ENCODE data around the gene DCPS. TPM values are rescaled to one million over a fixed set of nuclear protein-coding genes. Genes with fewer than 3 reads are reported as not detected.

DCPS gene
- total RNA-seq, 2 experiments from 2014 or later: 29.7 to 39.3 TPM

GRCh38 chr11:126337474-126338241 is 33.8 kb downstream of the DCPS start:
- ATAC-seq: no peak
- Mint-ChIP-seq H3K4me1 (peaks cover 18% of the 10 kb centered on the region), H3K36me3 (ENCODE audit: low read depth) (peaks cover 26% of the 10 kb centered on the region), H3K27ac (no peak overlapping the region), H3K27me3 (no peaks in the 10 kb centered on the region), H3K4me3 (no peak overlapping the region), H3K9me3 (ENCODE audit: low read depth) (no peaks in the 10 kb centered on the region)
- intact Hi-C loops (cut with DNase I, micrococcal nuclease): no loop called here
- CTCF ChIA-PET: no interaction called here
- POLR2A ChIA-PET: interaction anchor here (1.0 kb wide), 1 partner anchor 16 kb away, joined by 5 read pairs; no protein-coding TSS in a partner anchor
- no peak for DNase-seq

GRCh38 chr11:126338346-126339055 is 34.6 kb downstream of the DCPS start:
- Mint-ChIP-seq H3K36me3 (ENCODE audit: low read depth) (peaks cover 22% of the 10 kb centered on the region), H3K4me3 (no peak overlapping the region), H3K27me3 (no peaks in the 10 kb centered on the region), H3K27ac (no peak overlapping the region), H3K4me1 (peaks cover 17% of the 10 kb centered on the region), H3K9me3 (ENCODE audit: low read depth) (no peaks in the 10 kb centered on the region)
- ATAC-seq (no peak), DNase-seq (no peak)
- POLR2A ChIA-PET: no interaction called here
- intact Hi-C loops (cut with DNase I, micrococcal nuclease): no loop called here
- CTCF ChIA-PET: no interaction called here

- no peaks in the 10 kb centered on the region for H3K27me3 Mint-ChIP-seq
- ATAC-seq (no peak), DNase-seq (no peak)
- intact Hi-C loops (cut with DNase I, micrococcal nuclease): no loop called here
- H3K4me3 Mint-ChIP-seq: no peak overlapping the region
- H3K27ac Mint-ChIP-seq: peak overlapping the region; percentile 10
- peaks cover 17% of the 10 kb centered on the region for H3K4me1 Mint-ChIP-seq
- H3K36me3 Mint-ChIP-seq (ENCODE audit: low read depth): peaks cover 21% of the 10 kb centered on the region
- POLR2A ChIA-PET: interaction anchor here (0.7 kb wide), 1 partner anchor 16 kb away, joined by 7 read pairs; the partner anchor contains the start of gene ST3GAL4
- CTCF ChIA-PET: interaction anchor here (1.0 kb wide), 1 partner anchor 14 kb away, joined by 3 read pairs; no protein-coding TSS in a partner anchor
- no peaks in the 10 kb centered on the region for H3K9me3 Mint-ChIP-seq (ENCODE audit: low read depth)
These were observed 35.4 kb downstream of the DCPS start for GRCh38 chr11:126339073-126339862.

- intact Hi-C loops (cut with DNase I, micrococcal nuclease): no loop called here
These were observed 36.1 kb downstream of the DCPS start for GRCh38 chr11:126339863-126340434.

GRCh38 chr11:126340960-126341606 is 37.2 kb downstream of the DCPS start:
- Mint-ChIP-seq H3K4me1 (peaks cover 18% of the 10 kb centered on the region), H3K27me3 (no peaks in the 10 kb centered on the region), H3K27ac (peak overlapping the region; percentile 20), H3K9me3 (ENCODE audit: low read depth) (no peaks in the 10 kb centered on the region), H3K36me3 (ENCODE audit: low read depth) (peaks cover 19% of the 10 kb centered on the region), H3K4me3 (no peak overlapping the region)
- ChIA-PET POLR2A (interaction anchor here (1.2 kb wide), 1 partner anchor 13 kb away, joined by 7 read pairs; no protein-coding TSS in a partner anchor), CTCF (no interaction called here)
- no peak for ATAC-seq
- intact Hi-C loops (cut with DNase I, micrococcal nuclease): no loop called here
- no peak for DNase-seq

More at GRCh38 chr11:126339863-126340434, 36.1 kb downstream of the DCPS start:
- ATAC-seq (no peak), DNase-seq (no peak)
- H3K27ac Mint-ChIP-seq: no peak overlapping the region
- H3K36me3 Mint-ChIP-seq (ENCODE audit: low read depth): peaks cover 18% of the 10 kb centered on the region
- H3K4me3 Mint-ChIP-seq: no peak overlapping the region
- CTCF ChIA-PET: interaction anchor here (0.6 to 1.0 kb wide), 2 partner anchors 14 to 106 kb away, joined by 3 read pairs; no protein-coding TSS in a partner anchor
- H3K9me3 Mint-ChIP-seq (ENCODE audit: low read depth): no peaks in the 10 kb centered on the region
- H3K27me3 Mint-ChIP-seq: no peaks in the 10 kb centered on the region
- POLR2A ChIA-PET: interaction anchor here (0.7 kb wide), 1 partner anchor 15 kb away, joined by 7 read pairs; the partner anchor contains the start of gene ST3GAL4
- peaks cover 16% of the 10 kb centered on the region for H3K4me1 Mint-ChIP-seq

- ChIA-PET POLR2A (interaction anchor here (1.2 kb wide), 1 partner anchor 12 kb away, joined by 7 read pairs; no protein-coding TSS in a partner anchor), CTCF (no interaction called here)
- Mint-ChIP-seq H3K4me1 (peaks cover 21% of the 10 kb centered on the region), H3K4me3 (no peak overlapping the region), H3K9me3 (ENCODE audit: low read depth) (no peaks in the 10 kb centered on the region), H3K36me3 (ENCODE audit: low read depth) (peaks cover 17% of the 10 kb centered on the region), H3K27ac (peak overlapping the region; percentile 73), H3K27me3 (no peaks in the 10 kb centered on the region)
- ATAC-seq (no peak), DNase-seq (no peak)
- intact Hi-C loops (cut with DNase I, micrococcal nuclease): no loop called here
These were observed 37.9 kb downstream of the DCPS start for GRCh38 chr11:126341760-126342161.

- H3K9me3 Mint-ChIP-seq (ENCODE audit: low read depth): no peaks in the 10 kb centered on the region
- peaks cover 17% of the 10 kb centered on the region for H3K36me3 Mint-ChIP-seq (ENCODE audit: low read depth)
- POLR2A ChIA-PET: no interaction called here
- peak overlapping the region; percentile 13 for H3K27ac Mint-ChIP-seq
- ATAC-seq (no peak), DNase-seq (no peak)
- intact Hi-C loops (cut with DNase I, micrococcal nuclease): no loop called here
- no peak overlapping the region for H3K4me3 Mint-ChIP-seq
- H3K4me1 Mint-ChIP-seq: peaks cover 21% of the 10 kb centered on the region
- CTCF ChIA-PET: interaction anchor here (0.6 kb wide), 1 partner anchor 98 kb away, joined by 3 read pairs; no protein-coding TSS in a partner anchor
- H3K27me3 Mint-ChIP-seq: no peaks in the 10 kb centered on the region
These were observed 39.2 kb downstream of the DCPS start for GRCh38 chr11:126343051-126343450.

- peaks cover 31% of the 10 kb centered on the region for H3K4me1 Mint-ChIP-seq
- H3K4me3 Mint-ChIP-seq: no peak overlapping the region
- DNase-seq (no peak), ATAC-seq (no peak)
- ChIA-PET POLR2A (no interaction called here), CTCF (no interaction called here)
- no peak overlapping the region for H3K27ac Mint-ChIP-seq
- intact Hi-C loops (cut with DNase I, micrococcal nuclease): no loop called here
- H3K36me3 Mint-ChIP-seq (ENCODE audit: low read depth): peaks cover 16% of the 10 kb centered on the region
- no peaks in the 10 kb centered on the region for H3K27me3 Mint-ChIP-seq
- H3K9me3 Mint-ChIP-seq (ENCODE audit: low read depth): no peaks in the 10 kb centered on the region
These were observed 40.6 kb downstream of the DCPS start for GRCh38 chr11:126344141-126345080.

GRCh38 chr11:126345283-126345682 is 41.4 kb downstream of the DCPS start:
- CTCF ChIA-PET: interaction anchor here (1.0 kb wide), 1 partner anchor 9 kb away, joined by 4 read pairs; no protein-coding TSS in a partner anchor
- intact Hi-C loops (cut with DNase I, micrococcal nuclease): no loop called here
- Mint-ChIP-seq H3K36me3 (ENCODE audit: low read depth) (peaks cover 16% of the 10 kb centered on the region), H3K27me3 (no peaks in the 10 kb centered on the region), H3K4me1 (peaks cover 31% of the 10 kb centered on the region), H3K4me3 (no peak overlapping the region), H3K9me3 (ENCODE audit: low read depth) (no peaks in the 10 kb centered on the region), H3K27ac (no peak overlapping the region)
- DNase-seq: no peak
- POLR2A ChIA-PET: no interaction called here
- ATAC-seq: no peak
